Liver (tissue), 9 donors: ENCODE results near the gene SHTN1. TPM values are rescaled to one million over a fixed set of nuclear protein-coding genes. Genes with fewer than 3 reads are reported as not detected.

ENCODE experiments used
- DNase-seq: peaks from one replicate; pipeline ENCODE4 v3.0.0-alpha.2; 2017; ENCODE audit warnings: low spot score
- H3K27ac ChIP-seq, 2 donors: one replicate each; pipeline ENCODE4 v1.7.0; 2013; ENCODE audit warnings: inconsistent platforms in 2 of 2, low read length in 2 of 2, control low read depth in 1 of 2, low read depth in 1 of 2, mild to moderate bottlenecking in 1 of 2
- H3K27me3 ChIP-seq, 4 donors: one replicate each; pipeline versions ENCODE4 v1.6.1 to v1.7.0; 2013; ENCODE audit warnings: low read length in 3 of 4, inconsistent platforms in 1 of 4, mild to moderate bottlenecking in 1 of 4, moderate library complexity in 1 of 4; ENCODE audit not compliant: control insufficient read depth in 4 of 4, insufficient read depth in 4 of 4
- H3K36me3 ChIP-seq, 4 donors: one replicate each; pipeline versions ENCODE4 v1.6.1 to v1.7.0; 2013; ENCODE audit warnings: low read length in 3 of 4, mild to moderate bottlenecking in 3 of 4, low read depth in 1 of 4, moderate library complexity in 1 of 4; ENCODE audit not compliant: control insufficient read depth in 4 of 4, insufficient read depth in 3 of 4
- H3K4me1 ChIP-seq, 4 donors: one replicate each; pipeline versions ENCODE4 v1.6.1 to v1.7.0; 2013; ENCODE audit warnings: low read length in 3 of 4, mild to moderate bottlenecking in 3 of 4, moderate library complexity in 1 of 4; ENCODE audit not compliant: control insufficient read depth in 4 of 4, insufficient read depth in 4 of 4
- H3K4me3 ChIP-seq, 3 donors: one replicate each; pipeline versions ENCODE4 v1.6.1 to v1.7.0; 2013; ENCODE audit warnings: low read length in 3 of 3, control low read depth in 1 of 3, low read depth in 1 of 3, mild to moderate bottlenecking in 1 of 3
- H3K9ac ChIP-seq, 2 donors: one replicate each; pipeline ENCODE4 v1.7.0; 2013; ENCODE audit warnings: low read length in 2 of 2, mild to moderate bottlenecking in 2 of 2, moderate library complexity in 2 of 2, control low read depth in 1 of 2, low read depth in 1 of 2
- H3K9me3 ChIP-seq, 4 donors: one replicate each; pipeline versions ENCODE4 v1.6.1 to v1.7.0; 2013; ENCODE audit warnings: low read length in 3 of 4; ENCODE audit not compliant: control insufficient read depth in 4 of 4
- ATF3 ChIP-seq: IDR thresholded peaks from 2 replicates; pipeline ENCODE4 v1.6.1; 2016; ENCODE audit warnings: antibody characterized with exemption
- EGR1 ChIP-seq, 2 donors: IDR thresholded peaks; 2 replicates each; pipeline ENCODE4 v1.6.1; 2016 to 2018; ENCODE audit warnings: antibody characterized with exemption in 2 of 2, low read depth in 2 of 2
- FOXA1 ChIP-seq: IDR thresholded peaks from 2 replicates; pipeline ENCODE4 v1.6.1; 2016; ENCODE audit warnings: antibody characterized with exemption
- FOXA2 ChIP-seq: IDR thresholded peaks from 2 replicates; pipeline ENCODE4 v1.6.1; 2016; ENCODE audit warnings: antibody characterized with exemption
- GABPA ChIP-seq, 2 donors: IDR thresholded peaks in 1 of 2; conservative IDR thresholded peaks in 1 of 2; 2 replicates each; pipeline ENCODE4 v1.6.1; 2016; ENCODE audit warnings: antibody characterized with exemption in 2 of 2, mild to moderate bottlenecking in 1 of 2, moderate library complexity in 1 of 2
- HNF4A ChIP-seq, 2 donors: conservative IDR thresholded peaks; 2 replicates each; pipeline ENCODE4 v1.6.1; 2016; ENCODE audit warnings: antibody characterized with exemption in 2 of 2, mild to moderate bottlenecking in 2 of 2
- MAX ChIP-seq: IDR thresholded peaks from 2 replicates; pipeline ENCODE4 v1.6.1; 2016; ENCODE audit warnings: antibody characterized with exemption
- NR2F2 ChIP-seq: IDR thresholded peaks from 2 replicates; pipeline ENCODE4 v1.6.1; 2016; ENCODE audit warnings: antibody characterized with exemption
- RAD21 ChIP-seq, 2 donors: IDR thresholded peaks; 2 replicates each; pipeline ENCODE4 v1.6.1; 2016; ENCODE audit warnings: antibody characterized with exemption in 2 of 2, mild to moderate bottlenecking in 2 of 2
- REST ChIP-seq: IDR thresholded peaks from 2 replicates; pipeline ENCODE4 v1.6.1; 2016; ENCODE audit warnings: antibody characterized with exemption, mild to moderate bottlenecking
- RXRA ChIP-seq, 2 donors: IDR thresholded peaks; 2 replicates each; pipeline ENCODE4 v1.6.1; 2017 to 2018; ENCODE audit warnings: antibody characterized with exemption in 2 of 2, mild to moderate bottlenecking in 1 of 2
- TAF1 ChIP-seq: conservative IDR thresholded peaks from 2 replicates; pipeline ENCODE4 v1.6.1; 2016; ENCODE audit warnings: antibody characterized with exemption, mild to moderate bottlenecking
- YY1 ChIP-seq: IDR thresholded peaks from 2 replicates; pipeline ENCODE4 v1.6.1; 2016; ENCODE audit warnings: antibody characterized with exemption, mild to moderate bottlenecking
- WGBS: extraction: QIAGEN DNeasy Blood & Tissue Kit; methylation state at CpG from one replicate; pipeline ENCODE4 v1.1.7; 2013; 5-methylcytosine and 5-hydroxymethylcytosine counted together
- polyA plus RNA-seq, 2 donors: library from polyadenylated mRNA; stranded (reverse) in 1 of 2; unstranded in 1 of 2; fragments of 200-250 nt in 1 of 2; fragments of >200 nt in 1 of 2; fragmentation: Nextera tagmentation in 1 of 2; extraction: Ambion mirVana in 1 of 2; gene quantifications; one replicate each; pipeline versions ENCODE4 v1.2.1 to v1.2.3, GENCODE V29; 2013 to 2015
- total RNA-seq, 2 donors: library from RNA; depleted of rRNA; stranded (reverse); fragments of >200 nt; gene quantifications; one replicate each; pipeline ENCODE4 v1.2.3, GENCODE V29; 2014
- donor health status: healthy.
- donor health status: healthy.
- donor health status: healthy.
- donor health status: healthy.
- donor health status: healthy.

SHTN1 gene
- total and polyA plus RNA-seq, 4 donors: 3.2 to 11.7 (median 10.3) TPM

- DNase-seq: no peak
- H3K4me1 ChIP-seq: no peaks in the 10 kb centered on the region
- H3K27me3 ChIP-seq: no peaks in the 10 kb centered on the region
- no peak overlapping the region for H3K27ac ChIP-seq
- TF ChIP-seq GABPA (IDR thresholded peaks at IDR 0.05 in 1 of 2, conservative IDR thresholded peaks at IDR 0.05 in 1 of 2) (no peak), NR2F2 (no peak), REST (no peak), RAD21 (IDR thresholded peaks at IDR 0.05) (no peak), YY1 (no peak)
- H3K4me3 ChIP-seq: no peak overlapping the region
- WGBS: 87% methylated on average over 9 of the region's 9 CpGs
- H3K9me3 ChIP-seq: no peaks in the 10 kb centered on the region
- peaks cover 0 to 4% (median 0%) of the 10 kb centered on the region in 4 donors for H3K36me3 ChIP-seq
- no peak overlapping the region for H3K9ac ChIP-seq
Observed at GRCh38 chr10:116961406-116962251, 43.4 kb downstream of the SHTN1 start.

GRCh38 chr10:116960066-116960776, 44.8 kb downstream of the SHTN1 start:
- no peak overlapping the region for H3K27ac ChIP-seq
- no peaks in the 10 kb centered on the region for H3K27me3 ChIP-seq
- H3K36me3 ChIP-seq: no peaks in the 10 kb centered on the region
- no peak for TF ChIP-seq EGR1 (IDR thresholded peaks at IDR 0.05; ENCODE audit: low read depth in 2 of 2)
- TF ChIP-seq GABPA (IDR thresholded peaks at IDR 0.05 in 1 of 2, conservative IDR thresholded peaks at IDR 0.05 in 1 of 2): no peak
- TF ChIP-seq MAX: no peak
- TF ChIP-seq TAF1: no peak
- TF ChIP-seq RXRA (IDR thresholded peaks at IDR 0.05): no peak
- TF ChIP-seq REST: no peak
- TF ChIP-seq FOXA1: no peak
- TF ChIP-seq RAD21 (IDR thresholded peaks at IDR 0.05): no peak
- TF ChIP-seq NR2F2: no peak
- TF ChIP-seq FOXA2: no peak
- TF ChIP-seq HNF4A (conservative IDR thresholded peaks at IDR 0.05): no peak
- TF ChIP-seq ATF3: no peak
- H3K4me3 ChIP-seq: no peak overlapping the region
- no peak overlapping the region for H3K9ac ChIP-seq
- 91% methylated on average over 5 of the region's 5 CpGs for WGBS
- no peaks in the 10 kb centered on the region for H3K4me1 ChIP-seq
- H3K9me3 ChIP-seq: no peaks in the 10 kb centered on the region
- DNase-seq: no peak
